ENCODE measurements around the gene SLC15A3.

Gene SLC15A3

DNA sequence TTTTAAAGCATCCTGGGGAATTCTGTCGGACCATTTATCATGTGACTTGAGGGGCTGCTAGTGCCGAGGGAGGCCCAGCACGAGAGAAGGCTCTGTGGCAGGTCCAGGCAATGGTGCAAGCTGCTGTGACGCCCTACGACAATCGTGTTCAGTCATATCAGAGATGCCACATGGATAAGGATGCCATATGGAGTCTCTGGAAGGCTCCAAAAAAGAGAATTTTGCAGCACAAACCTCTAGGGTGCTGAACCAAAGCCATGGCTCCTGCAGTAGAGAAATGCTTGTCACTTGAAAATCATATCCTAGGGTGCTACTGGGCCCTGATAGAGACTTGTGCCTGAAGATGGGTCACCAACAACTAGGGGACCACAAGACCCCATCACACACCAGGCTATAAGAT, 12.8 kb upstream of the SLC15A3 start:
- TF ChIP-seq, protein P1, sequence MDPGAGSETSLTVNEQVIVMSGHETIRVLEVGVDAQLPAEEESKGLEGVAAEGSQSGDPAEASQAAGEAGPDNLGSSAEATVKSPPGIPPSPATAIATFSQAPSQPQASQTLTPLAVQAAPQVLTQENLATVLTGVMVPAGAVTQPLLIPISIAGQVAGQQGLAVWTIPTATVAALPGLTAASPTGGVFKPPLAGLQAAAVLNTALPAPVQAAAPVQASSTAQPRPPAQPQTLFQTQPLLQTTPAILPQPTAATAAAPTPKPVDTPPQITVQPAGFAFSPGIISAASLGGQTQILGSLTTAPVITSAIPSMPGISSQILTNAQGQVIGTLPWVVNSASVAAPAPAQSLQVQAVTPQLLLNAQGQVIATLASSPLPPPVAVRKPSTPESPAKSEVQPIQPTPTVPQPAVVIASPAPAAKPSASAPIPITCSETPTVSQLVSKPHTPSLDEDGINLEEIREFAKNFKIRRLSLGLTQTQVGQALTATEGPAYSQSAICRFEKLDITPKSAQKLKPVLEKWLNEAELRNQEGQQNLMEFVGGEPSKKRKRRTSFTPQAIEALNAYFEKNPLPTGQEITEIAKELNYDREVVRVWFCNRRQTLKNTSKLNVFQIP (CRISPR knock-in tag; IDR thresholded peaks at IDR 0.05; ENCODE audit: borderline replicate concordance, low read depth): no peak
- TF ChIP-seq TOX (CRISPR knock-in tag; IDR thresholded peaks at IDR 0.05; ENCODE audit: borderline replicate concordance): no peak
- TF ChIP-seq ZNF70 (CRISPR knock-in tag; IDR thresholded peaks at IDR 0.05): no peak
- no peak for TF ChIP-seq ZC3H10 (CRISPR knock-in tag; IDR thresholded peaks at IDR 0.05)
- TF ChIP-seq, protein P2, sequence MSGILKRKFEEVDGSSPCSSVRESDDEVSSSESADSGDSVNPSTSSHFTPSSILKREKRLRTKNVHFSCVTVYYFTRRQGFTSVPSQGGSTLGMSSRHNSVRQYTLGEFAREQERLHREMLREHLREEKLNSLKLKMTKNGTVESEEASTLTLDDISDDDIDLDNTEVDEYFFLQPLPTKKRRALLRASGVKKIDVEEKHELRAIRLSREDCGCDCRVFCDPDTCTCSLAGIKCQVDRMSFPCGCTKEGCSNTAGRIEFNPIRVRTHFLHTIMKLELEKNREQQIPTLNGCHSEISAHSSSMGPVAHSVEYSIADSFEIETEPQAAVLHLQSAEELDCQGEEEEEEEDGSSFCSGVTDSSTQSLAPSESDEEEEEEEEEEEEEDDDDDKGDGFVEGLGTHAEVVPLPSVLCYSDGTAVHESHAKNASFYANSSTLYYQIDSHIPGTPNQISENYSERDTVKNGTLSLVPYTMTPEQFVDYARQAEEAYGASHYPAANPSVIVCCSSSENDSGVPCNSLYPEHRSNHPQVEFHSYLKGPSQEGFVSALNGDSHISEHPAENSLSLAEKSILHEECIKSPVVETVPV (CRISPR knock-in tag; IDR thresholded peaks at IDR 0.05): no peak
- TF ChIP-seq ZFP30 (CRISPR knock-in tag; IDR thresholded peaks at IDR 0.05): no peak
- TF ChIP-seq OSR1 (CRISPR knock-in tag; IDR thresholded peaks at IDR 0.05): no peak
- TF ChIP-seq ZNF565 (CRISPR knock-in tag; conservative IDR thresholded peaks at IDR 0.05; ENCODE audit: low read depth): no peak
- TF ChIP-seq GLIS3 (CRISPR knock-in tag; IDR thresholded peaks at IDR 0.05): no peak
- TF ChIP-seq BACH2 (CRISPR knock-in tag; IDR thresholded peaks at IDR 0.05; ENCODE audit: borderline replicate concordance): no peak
- no peak for TF ChIP-seq SNAI2 (CRISPR knock-in tag; IDR thresholded peaks at IDR 0.05)
- TF ChIP-seq ZNF8 (CRISPR knock-in tag; IDR thresholded peaks at IDR 0.05): no peak
- no peak for TF ChIP-seq ARNTL (CRISPR knock-in tag; IDR thresholded peaks at IDR 0.05; ENCODE audit: borderline replicate concordance, low read depth)
- TF ChIP-seq, protein P3, sequence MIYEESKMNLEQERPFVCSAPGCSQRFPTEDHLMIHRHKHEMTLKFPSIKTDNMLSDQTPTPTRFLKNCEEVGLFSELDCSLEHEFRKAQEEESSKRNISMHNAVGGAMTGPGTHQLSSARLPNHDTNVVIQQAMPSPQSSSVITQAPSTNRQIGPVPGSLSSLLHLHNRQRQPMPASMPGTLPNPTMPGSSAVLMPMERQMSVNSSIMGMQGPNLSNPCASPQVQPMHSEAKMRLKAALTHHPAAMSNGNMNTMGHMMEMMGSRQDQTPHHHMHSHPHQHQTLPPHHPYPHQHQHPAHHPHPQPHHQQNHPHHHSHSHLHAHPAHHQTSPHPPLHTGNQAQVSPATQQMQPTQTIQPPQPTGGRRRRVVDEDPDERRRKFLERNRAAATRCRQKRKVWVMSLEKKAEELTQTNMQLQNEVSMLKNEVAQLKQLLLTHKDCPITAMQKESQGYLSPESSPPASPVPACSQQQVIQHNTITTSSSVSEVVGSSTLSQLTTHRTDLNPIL (CRISPR knock-in tag; IDR thresholded peaks at IDR 0.05; ENCODE audit: low read depth): no peak
- ATAC-seq: no peak

DNA sequence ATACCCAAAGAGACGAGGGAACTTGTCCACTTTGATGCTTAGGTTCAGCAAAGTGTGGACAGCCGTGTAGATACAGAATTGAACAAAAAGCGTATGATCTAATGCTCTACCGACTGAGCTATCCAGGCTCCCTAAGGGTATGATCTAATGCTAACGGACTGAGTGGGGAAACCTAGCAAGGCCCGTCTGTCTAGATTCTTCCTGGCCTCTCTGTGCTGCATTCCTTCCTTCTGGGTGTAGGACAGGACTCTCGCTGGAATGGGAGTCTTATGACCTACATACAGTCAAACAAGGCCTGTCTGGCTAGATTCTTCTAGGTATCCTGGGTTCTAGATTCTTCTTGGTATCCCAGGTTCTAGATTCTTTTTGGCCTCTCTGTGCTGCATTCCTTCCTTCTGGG, 8.4 kb upstream of the SLC15A3 start:
- no peak for ATAC-seq
- no peak for TF ChIP-seq GLIS3 (CRISPR knock-in tag; IDR thresholded peaks at IDR 0.05)
- no peak for TF ChIP-seq ISL1 (CRISPR knock-in tag; IDR thresholded peaks at IDR 0.05)
- TF ChIP-seq ZC3H10 (CRISPR knock-in tag; IDR thresholded peaks at IDR 0.05): no peak
- no peak for TF ChIP-seq SNAI2 (CRISPR knock-in tag; IDR thresholded peaks at IDR 0.05)
- no peak for TF ChIP-seq BACH2 (CRISPR knock-in tag; IDR thresholded peaks at IDR 0.05; ENCODE audit: borderline replicate concordance)
- no peak for TF ChIP-seq TCF4 (CRISPR knock-in tag; IDR thresholded peaks at IDR 0.05; ENCODE audit: borderline replicate concordance)
- TF ChIP-seq RARB (CRISPR knock-in tag; IDR thresholded peaks at IDR 0.05): no peak
- TF ChIP-seq, protein P4, sequence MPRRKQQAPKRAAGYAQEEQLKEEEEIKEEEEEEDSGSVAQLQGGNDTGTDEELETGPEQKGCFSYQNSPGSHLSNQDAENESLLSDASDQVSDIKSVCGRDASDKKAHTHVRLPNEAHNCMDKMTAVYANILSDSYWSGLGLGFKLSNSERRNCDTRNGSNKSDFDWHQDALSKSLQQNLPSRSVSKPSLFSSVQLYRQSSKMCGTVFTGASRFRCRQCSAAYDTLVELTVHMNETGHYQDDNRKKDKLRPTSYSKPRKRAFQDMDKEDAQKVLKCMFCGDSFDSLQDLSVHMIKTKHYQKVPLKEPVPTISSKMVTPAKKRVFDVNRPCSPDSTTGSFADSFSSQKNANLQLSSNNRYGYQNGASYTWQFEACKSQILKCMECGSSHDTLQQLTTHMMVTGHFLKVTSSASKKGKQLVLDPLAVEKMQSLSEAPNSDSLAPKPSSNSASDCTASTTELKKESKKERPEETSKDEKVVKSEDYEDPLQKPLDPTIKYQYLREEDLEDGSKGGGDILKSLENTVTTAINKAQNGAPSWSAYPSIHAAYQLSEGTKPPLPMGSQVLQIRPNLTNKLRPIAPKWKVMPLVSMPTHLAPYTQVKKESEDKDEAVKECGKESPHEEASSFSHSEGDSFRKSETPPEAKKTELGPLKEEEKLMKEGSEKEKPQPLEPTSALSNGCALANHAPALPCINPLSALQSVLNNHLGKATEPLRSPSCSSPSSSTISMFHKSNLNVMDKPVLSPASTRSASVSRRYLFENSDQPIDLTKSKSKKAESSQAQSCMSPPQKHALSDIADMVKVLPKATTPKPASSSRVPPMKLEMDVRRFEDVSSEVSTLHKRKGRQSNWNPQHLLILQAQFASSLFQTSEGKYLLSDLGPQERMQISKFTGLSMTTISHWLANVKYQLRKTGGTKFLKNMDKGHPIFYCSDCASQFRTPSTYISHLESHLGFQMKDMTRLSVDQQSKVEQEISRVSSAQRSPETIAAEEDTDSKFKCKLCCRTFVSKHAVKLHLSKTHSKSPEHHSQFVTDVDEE (CRISPR knock-in tag; IDR thresholded peaks at IDR 0.05): no peak
- no peak for TF ChIP-seq ZNF565 (CRISPR knock-in tag; conservative IDR thresholded peaks at IDR 0.05; ENCODE audit: low read depth)
- TF ChIP-seq ZNF8 (CRISPR knock-in tag; IDR thresholded peaks at IDR 0.05): no peak
- TF ChIP-seq, protein P3 (CRISPR knock-in tag; IDR thresholded peaks at IDR 0.05; ENCODE audit: low read depth): no peak
- TF ChIP-seq, protein P2 (CRISPR knock-in tag; IDR thresholded peaks at IDR 0.05): no peak
- TF ChIP-seq CSDC2 (CRISPR knock-in tag; IDR thresholded peaks at IDR 0.05): no peak
- no peak for TF ChIP-seq ZFP30 (CRISPR knock-in tag; IDR thresholded peaks at IDR 0.05)
- TF ChIP-seq ZNF70 (CRISPR knock-in tag; IDR thresholded peaks at IDR 0.05): no peak
- TF ChIP-seq, protein P5, sequence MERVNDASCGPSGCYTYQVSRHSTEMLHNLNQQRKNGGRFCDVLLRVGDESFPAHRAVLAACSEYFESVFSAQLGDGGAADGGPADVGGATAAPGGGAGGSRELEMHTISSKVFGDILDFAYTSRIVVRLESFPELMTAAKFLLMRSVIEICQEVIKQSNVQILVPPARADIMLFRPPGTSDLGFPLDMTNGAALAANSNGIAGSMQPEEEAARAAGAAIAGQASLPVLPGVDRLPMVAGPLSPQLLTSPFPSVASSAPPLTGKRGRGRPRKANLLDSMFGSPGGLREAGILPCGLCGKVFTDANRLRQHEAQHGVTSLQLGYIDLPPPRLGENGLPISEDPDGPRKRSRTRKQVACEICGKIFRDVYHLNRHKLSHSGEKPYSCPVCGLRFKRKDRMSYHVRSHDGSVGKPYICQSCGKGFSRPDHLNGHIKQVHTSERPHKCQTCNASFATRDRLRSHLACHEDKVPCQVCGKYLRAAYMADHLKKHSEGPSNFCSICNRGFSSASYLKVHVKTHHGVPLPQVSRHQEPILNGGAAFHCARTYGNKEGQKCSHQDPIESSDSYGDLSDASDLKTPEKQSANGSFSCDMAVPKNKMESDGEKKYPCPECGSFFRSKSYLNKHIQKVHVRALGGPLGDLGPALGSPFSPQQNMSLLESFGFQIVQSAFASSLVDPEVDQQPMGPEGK (CRISPR knock-in tag; IDR thresholded peaks at IDR 0.05; ENCODE audit: borderline replicate concordance): no peak
- TF ChIP-seq ARNTL (CRISPR knock-in tag; IDR thresholded peaks at IDR 0.05; ENCODE audit: borderline replicate concordance, low read depth): no peak
- TF ChIP-seq ZFP3 (CRISPR knock-in tag; IDR thresholded peaks at IDR 0.05): no peak
- TF ChIP-seq PPARA (CRISPR knock-in tag; IDR thresholded peaks at IDR 0.05; ENCODE audit: borderline replicate concordance): no peak
